Activated naive CD4-positive, alpha-beta T cell treated with anti-CD3 and anti-CD28 coated beads, Interleukin-2, amount 50 U/mL, for 24 hours (primary cell): ENCODE data around the gene TBC1D22A.
"Not testable (repeated sequence)": the region's sequence is repeated elsewhere in the genome, so short reads cannot be mapped to it uniquely, and the experiment has no call there.

Source experiments
- H3K27ac Mint-ChIP-seq: one replicate; pipeline ENCODE4 v1.8.0; 2021; ENCODE audit warnings: mild to moderate bottlenecking, mixed read lengths
- H3K27me3 Mint-ChIP-seq: one replicate; pipeline ENCODE4 v1.8.0; 2021; ENCODE audit warnings: mixed read lengths
- H3K36me3 Mint-ChIP-seq: one replicate; pipeline ENCODE4 v1.8.0; 2021; ENCODE audit warnings: mixed read lengths
- H3K4me1 Mint-ChIP-seq: one replicate; pipeline ENCODE4 v1.8.0; 2021; ENCODE audit warnings: mixed read lengths
- H3K4me3 Mint-ChIP-seq: one replicate; pipeline ENCODE4 v1.8.0; 2021; ENCODE audit warnings: mild to moderate bottlenecking, mixed read lengths
- H3K9me3 Mint-ChIP-seq: one replicate; pipeline ENCODE4 v1.8.0; 2021; ENCODE audit warnings: mixed read lengths

TBC1D22A gene

GRCh38 chr22:47110817-47111443 lies 348.5 kb downstream of the TBC1D22A start:
- Mint-ChIP-seq H3K9me3 (no peaks in the 10 kb centered on the region), H3K27ac (no peak overlapping the region), H3K27me3 (no peaks in the 10 kb centered on the region), H3K4me3 (no peak overlapping the region), H3K4me1 (peaks cover 7% of the 10 kb centered on the region), H3K36me3 (peaks cover 5% of the 10 kb centered on the region)

- no peak overlapping the region for H3K4me3 Mint-ChIP-seq
- H3K27ac Mint-ChIP-seq, result no peak overlapping the region
- no peaks in the 10 kb centered on the region for H3K9me3 Mint-ChIP-seq
- H3K27me3 Mint-ChIP-seq, result no peaks in the 10 kb centered on the region
- peaks cover 4% of the 10 kb centered on the region for H3K36me3 Mint-ChIP-seq
- peaks cover 7% of the 10 kb centered on the region for H3K4me1 Mint-ChIP-seq
These were observed 349.5 kb downstream of the TBC1D22A start for GRCh38 chr22:47111626-47112581.

GRCh38 chr22:47112582-47112965 lies 350.1 kb downstream of the TBC1D22A start:
- H3K9me3 Mint-ChIP-seq, result no peaks in the 10 kb centered on the region
- no peak overlapping the region for H3K27ac Mint-ChIP-seq
- no peaks in the 10 kb centered on the region for H3K27me3 Mint-ChIP-seq
- peaks cover under 1% of the 10 kb centered on the region for H3K4me1 Mint-ChIP-seq
- H3K36me3 Mint-ChIP-seq, result no peaks in the 10 kb centered on the region
- H3K4me3 Mint-ChIP-seq, result no peak overlapping the region

- no peaks in the 10 kb centered on the region for H3K9me3 Mint-ChIP-seq
- no peaks in the 10 kb centered on the region for H3K4me1 Mint-ChIP-seq
- H3K36me3 Mint-ChIP-seq, result no peaks in the 10 kb centered on the region
- H3K27me3 Mint-ChIP-seq, result no peaks in the 10 kb centered on the region
- H3K4me3 Mint-ChIP-seq, result no peak overlapping the region
- H3K27ac Mint-ChIP-seq, result no peak overlapping the region
These were observed 350.8 kb downstream of the TBC1D22A start for GRCh38 chr22:47112994-47113852.

- H3K4me3 Mint-ChIP-seq, result no peak overlapping the region
- no peaks in the 10 kb centered on the region for H3K27me3 Mint-ChIP-seq
- no peaks in the 10 kb centered on the region for H3K36me3 Mint-ChIP-seq
- H3K9me3 Mint-ChIP-seq, result no peaks in the 10 kb centered on the region
- H3K4me1 Mint-ChIP-seq, result no peaks in the 10 kb centered on the region
- peak overlapping the region; percentile 53 for H3K27ac Mint-ChIP-seq
These were observed 351.5 kb downstream of the TBC1D22A start for GRCh38 chr22:47113853-47114415.

GRCh38 chr22:47114813-47115517 lies 352.5 kb downstream of the TBC1D22A start:
- Mint-ChIP-seq H3K27ac (no peak overlapping the region), H3K36me3 (no peaks in the 10 kb centered on the region), H3K27me3 (no peaks in the 10 kb centered on the region), H3K4me1 (no peaks in the 10 kb centered on the region), H3K4me3 (no peak overlapping the region), H3K9me3 (no peaks in the 10 kb centered on the region)

- no peaks in the 10 kb centered on the region for H3K36me3 Mint-ChIP-seq
- no peak overlapping the region for H3K4me3 Mint-ChIP-seq
- H3K27me3 Mint-ChIP-seq, result no peaks in the 10 kb centered on the region
- no peaks in the 10 kb centered on the region for H3K9me3 Mint-ChIP-seq
- H3K27ac Mint-ChIP-seq, result no peak overlapping the region
- H3K4me1 Mint-ChIP-seq, result no peaks in the 10 kb centered on the region
These were observed 353.1 kb downstream of the TBC1D22A start for GRCh38 chr22:47115518-47115890.

GRCh38 chr22:47115921-47116320 lies 353.5 kb downstream of the TBC1D22A start:
- Mint-ChIP-seq H3K27ac (no peak overlapping the region), H3K36me3 (no peaks in the 10 kb centered on the region), H3K9me3 (no peaks in the 10 kb centered on the region), H3K4me3 (no peak overlapping the region), H3K27me3 (no peaks in the 10 kb centered on the region), H3K4me1 (no peaks in the 10 kb centered on the region)

GRCh38 chr22:47116426-47117341 lies 354.2 kb downstream of the TBC1D22A start:
- no peak overlapping the region for H3K4me3 Mint-ChIP-seq
- no peak overlapping the region for H3K27ac Mint-ChIP-seq
- H3K27me3 Mint-ChIP-seq, result no peaks in the 10 kb centered on the region
- H3K9me3 Mint-ChIP-seq, result no peaks in the 10 kb centered on the region
- no peaks in the 10 kb centered on the region for H3K36me3 Mint-ChIP-seq
- no peaks in the 10 kb centered on the region for H3K4me1 Mint-ChIP-seq

GRCh38 chr22:47117442-47117841 lies 355.0 kb downstream of the TBC1D22A start:
- H3K9me3 Mint-ChIP-seq, H3K27ac Mint-ChIP-seq, H3K4me3 Mint-ChIP-seq, H3K36me3 Mint-ChIP-seq, H3K27me3 Mint-ChIP-seq, H3K4me1 Mint-ChIP-seq: not testable (repeated sequence)

- Mint-ChIP-seq H3K27ac (no peak overlapping the region), H3K4me1 (no peaks in the 10 kb centered on the region), H3K9me3 (no peaks in the 10 kb centered on the region), H3K27me3 (no peaks in the 10 kb centered on the region), H3K4me3 (no peak overlapping the region), H3K36me3 (peaks cover 2% of the 10 kb centered on the region)
These were observed 356.7 kb downstream of the TBC1D22A start for GRCh38 chr22:47119181-47119580.

GRCh38 chr22:47120399-47120798 lies 357.9 kb downstream of the TBC1D22A start:
- Mint-ChIP-seq H3K4me1 (no peaks in the 10 kb centered on the region), H3K27ac (no peak overlapping the region), H3K36me3 (peaks cover 2% of the 10 kb centered on the region), H3K27me3 (no peaks in the 10 kb centered on the region), H3K4me3 (no peak overlapping the region), H3K9me3 (no peaks in the 10 kb centered on the region)

- no peaks in the 10 kb centered on the region for H3K9me3 Mint-ChIP-seq
- H3K27ac Mint-ChIP-seq, result no peak overlapping the region
- peaks cover 4% of the 10 kb centered on the region for H3K4me1 Mint-ChIP-seq
- H3K36me3 Mint-ChIP-seq, result peaks cover 2% of the 10 kb centered on the region
- no peak overlapping the region for H3K4me3 Mint-ChIP-seq
- H3K27me3 Mint-ChIP-seq, result no peaks in the 10 kb centered on the region
These were observed 359.3 kb downstream of the TBC1D22A start for GRCh38 chr22:47121791-47122190.

- H3K9me3 Mint-ChIP-seq, result no peaks in the 10 kb centered on the region
- peaks cover 2% of the 10 kb centered on the region for H3K36me3 Mint-ChIP-seq
- no peak overlapping the region for H3K4me3 Mint-ChIP-seq
- peaks cover 5% of the 10 kb centered on the region for H3K4me1 Mint-ChIP-seq
- H3K27ac Mint-ChIP-seq, result no peak overlapping the region
- H3K27me3 Mint-ChIP-seq, result no peaks in the 10 kb centered on the region
These were observed 360.1 kb downstream of the TBC1D22A start for GRCh38 chr22:47122441-47123000.
